RWPE1 (cell line): Measurements from ENCODE around the gene CRACR2B.

Experiments
- CTCF ChIA-PET: fragments of 350-600 bp; sonication (Branson Sonifier 250); formaldehyde crosslinking; extraction: SDS; loops from one replicate; lab custom pipeline; 2021; lab: Yijun Ruan, JAX
- POLR2A ChIA-PET: fragments of 400-600 bp; formaldehyde crosslinking; extraction: SDS; loops from one replicate; lab custom pipeline; 2020; ENCODE audit warnings: antibody characterized with exemption; ENCODE audit not compliant: low non-redundant PET; lab: Yijun Ruan, JAX
- DNase-seq: peaks from one replicate; pipeline ENCODE4 v3.0.0; 2012; ENCODE audit warnings: low spot score
- H3K27ac ChIP-seq: fragments of 450-650 bp; 2 replicates; pipeline ENCODE4 v1.5.1; 2017
- CTCF ChIP-seq: fragments of 450-650 bp; conservative IDR thresholded peaks from 2 replicates; pipeline ENCODE4 v1.5.1; 2017; ENCODE audit warnings: low read depth, mild to moderate bottlenecking

CRACR2B gene

GRCh38 chr11:786235-787083, 41.3 kb upstream of the CRACR2B start:
- TF ChIP-seq CTCF = no peak
- POLR2A ChIA-PET = interaction anchor here (0.5 kb wide), 1 partner anchor 205 kb away, joined by 3 read pairs; no protein-coding TSS in a partner anchor
- peak overlapping the region; percentile 15 for H3K27ac ChIP-seq
- CTCF ChIA-PET = no interaction called here
- DNase-seq = no peak

DNA sequence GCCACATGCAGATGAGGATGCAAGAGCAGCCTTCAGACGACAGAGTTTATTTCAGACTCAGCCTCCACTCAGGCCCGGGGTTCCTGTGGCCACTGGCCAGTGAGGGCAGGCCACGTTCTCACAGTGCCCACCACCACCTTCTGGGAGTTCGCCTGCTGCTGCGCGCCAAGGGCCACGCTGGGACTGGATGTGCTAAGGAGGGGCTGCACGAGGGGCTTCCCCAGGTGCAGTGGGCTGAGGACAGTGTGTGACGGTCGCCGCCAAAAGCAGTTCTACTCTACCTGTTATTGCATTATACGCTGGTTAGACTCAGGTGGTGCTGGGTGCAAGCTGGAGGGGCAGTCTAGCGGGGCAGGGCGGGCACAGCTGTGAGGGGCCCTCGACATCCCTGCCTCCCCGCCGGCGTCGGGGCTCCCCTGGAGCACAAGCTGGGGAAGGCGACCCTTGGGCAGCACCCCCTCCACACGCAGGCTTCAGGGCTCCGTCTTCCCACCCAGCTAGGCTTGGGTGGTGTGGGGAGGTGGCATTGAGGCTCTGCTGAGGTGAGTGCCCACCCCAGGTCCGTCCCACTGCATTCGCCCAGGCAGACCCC, 40.5 kb upstream of the CRACR2B start:
- peak overlapping the region; percentile 15; the same call in 1 of the 2 replicates for H3K27ac ChIP-seq
- ChIA-PET CTCF (no interaction called here), POLR2A (interaction anchor here (0.5 kb wide), 1 partner anchor 205 kb away, joined by 3 read pairs; no protein-coding TSS in a partner anchor)
- DNase-seq = no peak
- TF ChIP-seq CTCF = no peak

DNA sequence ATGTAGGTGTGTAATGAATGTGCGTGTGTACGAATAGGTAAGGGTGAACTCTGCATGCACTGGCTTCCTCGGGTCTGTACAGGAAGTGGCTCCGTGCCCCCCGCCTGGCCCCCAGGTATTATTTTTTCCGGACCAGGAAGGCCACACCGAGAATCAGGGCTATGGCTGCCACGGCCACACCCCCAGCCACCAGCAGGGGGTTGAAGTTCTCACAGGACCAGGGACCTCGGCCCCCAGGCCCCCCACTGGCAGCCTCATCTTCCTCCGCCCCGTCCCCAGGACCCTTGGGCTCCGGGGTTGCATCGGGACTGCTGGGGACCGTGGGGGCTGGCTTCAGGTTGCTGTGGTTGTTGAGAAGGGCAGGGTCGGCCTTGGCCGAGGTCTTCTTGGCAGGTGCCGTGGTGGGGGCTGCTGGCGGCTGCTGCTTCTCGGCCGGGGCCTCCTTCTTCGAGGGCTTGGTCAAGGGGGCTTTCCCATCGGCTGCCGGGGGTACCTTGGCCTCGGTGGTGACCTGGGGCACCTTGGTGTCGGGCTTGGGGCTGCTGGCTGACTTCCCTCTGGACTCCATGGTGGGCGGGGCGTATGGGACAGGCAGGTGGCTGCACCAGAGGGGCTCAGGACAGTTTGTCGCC, 39.6 kb upstream of the CRACR2B start:
- POLR2A ChIA-PET = no interaction called here
- CTCF ChIA-PET = no interaction called here

DNA sequence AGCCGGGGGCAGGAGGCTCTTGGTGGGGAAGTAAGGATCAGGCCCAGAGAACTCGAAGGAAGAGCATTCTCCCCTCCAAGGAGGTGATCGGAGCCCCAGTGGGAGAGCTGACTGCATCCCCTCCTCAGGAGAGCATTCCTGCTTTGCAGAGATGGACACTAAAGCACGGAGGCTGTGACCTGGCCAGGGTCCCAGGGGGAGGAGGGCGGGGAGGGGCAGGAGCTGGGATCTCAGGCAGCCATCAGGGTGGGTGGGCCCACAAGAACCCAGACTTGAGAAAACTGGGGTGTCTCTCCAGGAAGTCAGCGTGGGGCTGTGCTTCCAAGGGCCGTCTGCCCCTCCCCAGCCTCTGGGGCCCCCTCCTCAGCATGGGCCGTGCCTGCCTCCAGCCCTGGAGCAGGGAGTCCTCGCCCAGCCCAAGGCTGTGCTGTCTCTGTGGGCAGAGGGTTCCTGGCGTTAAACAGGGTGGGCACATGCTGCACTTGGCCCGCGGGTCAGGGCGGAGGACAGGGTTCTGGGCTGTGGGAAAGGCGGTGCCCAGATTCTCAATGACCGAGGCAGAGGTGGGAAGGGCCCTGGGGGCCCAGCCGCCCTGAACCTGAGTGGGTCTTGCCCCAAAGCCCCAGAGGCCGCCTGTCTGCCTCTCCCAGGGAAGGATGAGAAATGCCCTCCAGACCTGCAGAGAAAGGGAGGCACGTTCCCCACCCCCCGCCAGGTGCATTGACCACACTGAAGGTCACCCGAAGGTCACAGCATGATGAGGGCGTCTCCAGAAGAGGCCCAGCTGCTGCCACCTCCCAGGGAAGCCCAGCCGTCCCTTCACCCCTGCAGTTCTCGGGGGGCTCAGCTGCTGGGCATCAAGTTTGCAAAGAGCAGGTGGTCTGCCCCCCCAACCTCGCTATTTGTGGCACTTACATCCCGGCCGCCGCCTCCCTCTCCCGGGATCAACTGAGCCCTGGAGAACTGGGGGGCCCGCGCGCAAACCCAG, 38.5 kb upstream of the CRACR2B start:
- ChIA-PET POLR2A (no interaction called here), CTCF (no interaction called here)
- no peak for DNase-seq
- no peak for TF ChIP-seq CTCF
- H3K27ac ChIP-seq = no peak overlapping the region

More for the DNA sequence above, 39.6 kb upstream of the CRACR2B start:
- TF ChIP-seq CTCF = no peak
- no peak for DNase-seq
- H3K27ac ChIP-seq = no peak overlapping the region

DNA sequence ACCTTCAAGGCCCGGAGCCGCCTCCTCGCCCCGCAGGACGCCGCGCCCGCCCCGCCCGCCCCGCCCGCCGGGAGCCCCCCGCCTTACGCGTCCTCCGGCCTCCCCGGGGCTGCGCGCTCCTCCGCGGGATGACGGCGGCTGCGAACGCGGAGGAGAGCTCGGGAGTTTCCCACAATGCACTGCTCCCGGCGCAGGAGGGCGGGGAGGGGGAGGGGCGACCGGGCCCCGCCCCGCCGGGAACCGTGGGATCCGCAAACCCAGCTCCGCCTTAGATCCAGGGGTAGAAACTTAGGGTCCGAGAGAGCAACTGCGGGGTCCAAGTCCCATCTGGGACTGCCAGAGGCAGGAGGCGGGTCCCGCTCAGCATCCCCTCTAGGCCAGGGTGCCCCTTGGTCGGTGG, 37.8 kb upstream of the CRACR2B start, which contains the start of gene CEND1:
CEND1 (minus strand) TSS at position 148 of the 400 bp plus-strand sequence. CDS start 1,514 bp downstream, outside the sequence.
- ChIA-PET CTCF (interaction anchor here (0.7 kb wide), 1 partner anchor 11 kb away, joined by 3 read pairs; no protein-coding TSS in a partner anchor), POLR2A (no interaction called here)
- TF ChIP-seq CTCF = no peak
- peak within 1 kb of the TSS; percentile 52 for H3K27ac ChIP-seq
- no peak for DNase-seq
